Omental fat pad (tissue), 4 donors: ENCODE results near the gene ADAM19. TPM values are rescaled to one million over a fixed set of nuclear protein-coding genes. Genes with fewer than 3 reads are reported as not detected.

ENCODE experiments used
- ATAC-seq: fragments of 150-250 bp; one replicate; pipeline ENCODE4 v1.9.1; 2016; ENCODE audit warnings: mild to moderate bottlenecking, moderate library complexity; ENCODE audit not compliant: low FRiP score
- DNase-seq: peaks from one replicate; pipeline ENCODE4 v3.0.0-alpha.2; 2019; ENCODE audit warnings: low spot score
- total RNA-seq, 4 donors: library from RNA; depleted of rRNA; stranded (reverse); fragments of >200 nt; gene quantifications; one replicate each; pipeline ENCODE4 v1.1.0, GENCODE V29; 2016
- TF ChIP-seq, protein P1 (sequence below), 3 donors: fragments of 450-650 bp; IDR thresholded peaks; one replicate each; pipeline ENCODE4 v1.5.1; 2016 to 2017; ENCODE audit warnings: antibody characterized with exemption in 3 of 3, mild to moderate bottlenecking in 3 of 3, moderate library complexity in 2 of 3

ADAM19 gene
- total RNA-seq, 4 donors from 2014 or later, result 2.1 to 18.0 (median 9.1) TPM

GRCh38 chr5:157548513-157549282 lies 26.9 kb downstream of the ADAM19 start:
- peak; percentile 79 for ATAC-seq
- TF ChIP-seq, protein P1, sequence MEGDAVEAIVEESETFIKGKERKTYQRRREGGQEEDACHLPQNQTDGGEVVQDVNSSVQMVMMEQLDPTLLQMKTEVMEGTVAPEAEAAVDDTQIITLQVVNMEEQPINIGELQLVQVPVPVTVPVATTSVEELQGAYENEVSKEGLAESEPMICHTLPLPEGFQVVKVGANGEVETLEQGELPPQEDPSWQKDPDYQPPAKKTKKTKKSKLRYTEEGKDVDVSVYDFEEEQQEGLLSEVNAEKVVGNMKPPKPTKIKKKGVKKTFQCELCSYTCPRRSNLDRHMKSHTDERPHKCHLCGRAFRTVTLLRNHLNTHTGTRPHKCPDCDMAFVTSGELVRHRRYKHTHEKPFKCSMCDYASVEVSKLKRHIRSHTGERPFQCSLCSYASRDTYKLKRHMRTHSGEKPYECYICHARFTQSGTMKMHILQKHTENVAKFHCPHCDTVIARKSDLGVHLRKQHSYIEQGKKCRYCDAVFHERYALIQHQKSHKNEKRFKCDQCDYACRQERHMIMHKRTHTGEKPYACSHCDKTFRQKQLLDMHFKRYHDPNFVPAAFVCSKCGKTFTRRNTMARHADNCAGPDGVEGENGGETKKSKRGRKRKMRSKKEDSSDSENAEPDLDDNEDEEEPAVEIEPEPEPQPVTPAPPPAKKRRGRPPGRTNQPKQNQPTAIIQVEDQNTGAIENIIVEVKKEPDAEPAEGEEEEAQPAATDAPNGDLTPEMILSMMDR (IDR thresholded peaks at IDR 0.05), result no peak
- DNase-seq, result no peak

- ATAC-seq (peak; percentile 11), DNase-seq (no peak)
- TF ChIP-seq, protein P1 (IDR thresholded peaks at IDR 0.05), result no peak
Measured at GRCh38 chr5:157547941-157548512, 27.5 kb downstream of the ADAM19 start.

DNA sequence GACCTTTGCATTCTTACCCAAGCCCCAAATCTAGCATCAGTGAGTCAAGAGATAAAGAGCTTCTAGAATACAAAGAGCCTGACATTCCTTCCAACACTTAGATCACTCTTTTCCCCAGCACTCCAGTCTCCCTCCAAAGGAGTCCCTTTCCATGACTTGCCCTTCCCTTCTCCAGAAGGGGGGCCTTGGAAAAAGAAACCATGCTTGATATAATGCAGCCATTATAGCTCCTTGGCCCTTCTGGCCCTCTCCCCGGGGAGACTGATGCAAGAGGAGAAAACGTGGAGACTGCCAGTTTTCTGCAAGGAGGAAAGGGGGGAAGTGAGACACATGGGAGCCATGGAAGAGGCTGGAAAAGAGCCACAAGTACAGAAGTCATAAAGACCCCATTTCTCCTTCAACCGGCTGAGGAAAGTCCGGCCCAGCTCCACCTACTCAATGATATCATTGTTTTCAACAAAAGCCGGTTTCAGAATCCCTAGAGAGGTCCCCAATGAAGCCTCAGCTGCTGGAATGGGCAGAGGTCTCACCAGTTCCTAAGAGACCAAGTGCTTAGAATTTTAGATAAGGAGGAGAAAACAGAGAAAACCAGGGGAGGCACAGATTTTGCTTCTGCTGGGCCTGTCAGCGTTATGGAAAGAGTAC lies 29.0 kb downstream of the ADAM19 start:
- TF ChIP-seq, protein P1 (IDR thresholded peaks at IDR 0.05), result no peak
- ATAC-seq (no peak), DNase-seq (no peak)

DNA sequence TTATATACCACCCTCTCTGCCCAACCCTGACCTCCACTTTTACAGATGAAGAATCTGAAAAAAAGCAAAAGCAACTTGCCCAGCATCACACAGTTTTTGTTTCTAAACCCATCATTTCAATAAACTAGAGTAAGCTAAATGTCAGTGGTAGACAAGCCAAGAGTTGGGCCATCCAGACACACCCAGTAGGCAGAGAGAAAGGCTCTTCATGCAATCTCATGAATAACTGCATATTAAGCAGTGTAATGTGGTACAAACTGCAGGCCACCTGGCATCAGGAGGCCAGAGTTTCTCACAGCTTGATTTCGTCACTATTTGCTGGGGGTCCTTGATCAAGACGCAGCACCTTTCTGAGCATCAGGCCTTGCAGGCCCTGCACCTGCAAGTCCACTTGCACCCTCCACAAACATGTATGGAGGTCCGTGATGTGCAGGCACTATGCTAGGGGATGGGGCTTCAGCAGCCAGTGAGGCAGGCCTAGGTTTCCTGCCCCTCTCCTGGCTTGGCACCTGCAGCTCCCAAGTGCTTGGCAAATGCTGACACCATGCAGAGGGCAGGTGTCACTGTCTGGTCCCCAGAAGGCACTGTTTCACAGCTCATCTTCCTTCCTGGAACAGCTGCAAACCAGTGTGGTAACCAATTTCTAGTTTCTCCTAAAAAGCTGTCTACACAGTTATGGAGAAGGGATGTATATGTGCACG lies 29.8 kb downstream of the ADAM19 start:
- DNase-seq (no peak), ATAC-seq (no peak)
- TF ChIP-seq, protein P1 (IDR thresholded peaks at IDR 0.05), result no peak

GRCh38 chr5:157544623-157544989 lies 31.0 kb downstream of the ADAM19 start:
- ATAC-seq (no peak), DNase-seq (no peak)
- TF ChIP-seq, protein P1 (IDR thresholded peaks at IDR 0.05), result no peak

DNA sequence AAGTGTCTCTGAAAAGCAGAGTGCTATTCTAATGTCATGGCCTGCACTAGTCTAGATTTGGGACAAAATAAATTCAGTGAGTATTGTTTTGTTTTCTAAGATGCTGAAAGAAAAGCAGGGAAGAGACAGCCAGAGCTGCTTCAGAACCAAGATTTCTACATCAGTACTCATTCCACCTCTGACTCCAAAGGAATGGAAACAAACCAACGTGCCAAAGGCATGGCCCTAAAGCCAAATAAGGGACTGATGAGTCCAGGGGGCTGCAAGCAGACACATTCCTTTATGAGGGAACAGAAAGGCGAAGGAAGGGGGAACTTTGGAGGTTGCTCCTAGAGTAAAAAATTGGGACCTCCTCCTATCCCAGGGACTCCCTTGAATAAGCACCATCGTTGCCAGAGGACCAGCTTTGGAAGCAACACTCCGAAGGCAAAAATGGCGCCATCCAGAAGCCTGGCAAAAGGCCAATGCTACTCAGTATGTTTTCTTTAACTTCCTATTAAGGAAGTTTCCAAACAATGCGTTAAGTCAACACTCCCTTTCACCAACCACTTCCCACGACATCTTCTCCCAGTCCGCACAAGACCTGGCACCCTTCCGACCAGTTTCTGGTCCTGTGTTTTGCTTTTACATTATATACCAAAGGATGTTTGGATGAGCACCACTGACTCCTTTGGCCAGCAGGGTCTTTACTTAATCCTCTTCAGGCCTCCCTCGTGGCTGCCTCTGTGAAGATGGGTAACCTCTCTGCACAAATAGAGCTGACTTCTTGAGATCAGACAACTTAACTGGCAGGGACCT lies 31.6 kb downstream of the ADAM19 start:
- DNase-seq, result no peak
- ATAC-seq, result no peak
- TF ChIP-seq, protein P1 (IDR thresholded peaks at IDR 0.05), result no peak
